Measurements from ENCODE around the gene GRK5. TPM values are rescaled to one million over a fixed set of nuclear protein-coding genes. Genes with fewer than 3 reads are reported as not detected.
"Not testable (repeated sequence)": the region's sequence is repeated elsewhere in the genome, so short reads cannot be mapped to it uniquely, and the experiment has no call there.

GRK5 gene
- total RNA-seq, 1 donor from 2014 or later = 25.3 TPM

GRCh38 chr10:119263951-119264617 lies 56.7 kb downstream of the GRK5 start:
- Mint-ChIP-seq H3K27ac (no peak overlapping the region), H3K4me3 (no peak overlapping the region), H3K36me3 (ENCODE audit: low read depth) (peaks cover 15% of the 10 kb centered on the region), H3K4me1 (ENCODE audit: low read depth) (peaks cover 39% of the 10 kb centered on the region), H3K27me3 (ENCODE audit: insufficient read depth) (no peaks in the 10 kb centered on the region), H3K9me3 (no peaks in the 10 kb centered on the region)
- intact Hi-C loops (cut with micrococcal nuclease) = no loop called here
- DNase-seq (ENCODE audit: low spot score) = no peak

GRCh38 chr10:119265691-119266090 lies 58.3 kb downstream of the GRK5 start:
- intact Hi-C loops (cut with micrococcal nuclease) = no loop called here
- H3K27ac Mint-ChIP-seq = no peak overlapping the region
- no peaks in the 10 kb centered on the region for H3K9me3 Mint-ChIP-seq
- H3K27me3 Mint-ChIP-seq (ENCODE audit: insufficient read depth) = no peaks in the 10 kb centered on the region
- H3K36me3 Mint-ChIP-seq (ENCODE audit: low read depth) = peaks cover 14% of the 10 kb centered on the region
- DNase-seq (ENCODE audit: low spot score) = no peak
- no peak overlapping the region for H3K4me3 Mint-ChIP-seq
- peaks cover 53% of the 10 kb centered on the region for H3K4me1 Mint-ChIP-seq (ENCODE audit: low read depth)

- intact Hi-C loops (cut with micrococcal nuclease) = no loop called here
- no peaks in the 10 kb centered on the region for H3K27me3 Mint-ChIP-seq (ENCODE audit: insufficient read depth)
- peak overlapping the region; percentile 98 for H3K27ac Mint-ChIP-seq
- H3K36me3 Mint-ChIP-seq (ENCODE audit: low read depth) = peaks cover 10% of the 10 kb centered on the region
- H3K9me3 Mint-ChIP-seq = no peaks in the 10 kb centered on the region
- peaks cover 70% of the 10 kb centered on the region for H3K4me1 Mint-ChIP-seq (ENCODE audit: low read depth)
- no peak overlapping the region for H3K4me3 Mint-ChIP-seq
- DNase-seq (ENCODE audit: low spot score) = no peak
These were observed 60.0 kb downstream of the GRK5 start for GRCh38 chr10:119267384-119267783.

GRCh38 chr10:119268428-119268827 lies 61.1 kb downstream of the GRK5 start:
- Mint-ChIP-seq H3K27me3 (ENCODE audit: insufficient read depth) (no peaks in the 10 kb centered on the region), H3K27ac (peak overlapping the region; percentile 98), H3K36me3 (ENCODE audit: low read depth) (peaks cover 10% of the 10 kb centered on the region), H3K9me3 (no peaks in the 10 kb centered on the region), H3K4me3 (peak overlapping the region; percentile 43), H3K4me1 (ENCODE audit: low read depth) (peaks cover 77% of the 10 kb centered on the region)
- intact Hi-C loops (cut with micrococcal nuclease) = loop anchor here (2.0 kb wide), 1 partner anchor 16 kb away; no protein-coding TSS in a partner anchor
- no peak for DNase-seq (ENCODE audit: low spot score)

GRCh38 chr10:119268871-119269506 lies 61.6 kb downstream of the GRK5 start:
- peak overlapping the region; percentile 43 for H3K4me3 Mint-ChIP-seq
- no peaks in the 10 kb centered on the region for H3K9me3 Mint-ChIP-seq
- DNase-seq (ENCODE audit: low spot score) = peak; percentile 85
- peaks cover 10% of the 10 kb centered on the region for H3K36me3 Mint-ChIP-seq (ENCODE audit: low read depth)
- H3K27ac Mint-ChIP-seq = peak overlapping the region; percentile 98
- no peaks in the 10 kb centered on the region for H3K27me3 Mint-ChIP-seq (ENCODE audit: insufficient read depth)
- intact Hi-C loops (cut with micrococcal nuclease) = loop anchor here (1.0 to 2.0 kb wide), 6 partner anchors 15 to 60 kb away; no protein-coding TSS in a partner anchor
- H3K4me1 Mint-ChIP-seq (ENCODE audit: low read depth) = peaks cover 76% of the 10 kb centered on the region

- intact Hi-C loops (cut with micrococcal nuclease) = loop anchor here (1.0 to 2.0 kb wide), 6 partner anchors 15 to 60 kb away; no protein-coding TSS in a partner anchor
- peak overlapping the region; percentile 98 for H3K27ac Mint-ChIP-seq
- no peak for DNase-seq (ENCODE audit: low spot score)
- H3K36me3 Mint-ChIP-seq (ENCODE audit: low read depth) = peaks cover 7% of the 10 kb centered on the region
- H3K9me3 Mint-ChIP-seq = no peaks in the 10 kb centered on the region
- peaks cover 76% of the 10 kb centered on the region for H3K4me1 Mint-ChIP-seq (ENCODE audit: low read depth)
- H3K4me3 Mint-ChIP-seq = peak overlapping the region; percentile 16
- H3K27me3 Mint-ChIP-seq (ENCODE audit: insufficient read depth) = no peaks in the 10 kb centered on the region
These were observed 62.4 kb downstream of the GRK5 start for GRCh38 chr10:119269737-119270136.

GRCh38 chr10:119270762-119271366 lies 63.5 kb downstream of the GRK5 start:
- no peaks in the 10 kb centered on the region for H3K27me3 Mint-ChIP-seq (ENCODE audit: insufficient read depth)
- peak overlapping the region; percentile 17 for H3K4me3 Mint-ChIP-seq
- intact Hi-C loops (cut with micrococcal nuclease) = no loop called here
- H3K27ac Mint-ChIP-seq = peak overlapping the region; percentile 94
- DNase-seq (ENCODE audit: low spot score) = peak; percentile 24
- no peaks in the 10 kb centered on the region for H3K9me3 Mint-ChIP-seq
- peaks cover 3% of the 10 kb centered on the region for H3K36me3 Mint-ChIP-seq (ENCODE audit: low read depth)
- H3K4me1 Mint-ChIP-seq (ENCODE audit: low read depth) = peaks cover 80% of the 10 kb centered on the region

GRCh38 chr10:119272338-119272734 lies 65.0 kb downstream of the GRK5 start:
- H3K4me3 Mint-ChIP-seq; H3K27me3 Mint-ChIP-seq (ENCODE audit: insufficient read depth); DNase-seq (ENCODE audit: low spot score); H3K9me3 Mint-ChIP-seq; intact Hi-C loops (cut with micrococcal nuclease); H3K36me3 Mint-ChIP-seq (ENCODE audit: low read depth): not testable (repeated sequence)
- Mint-ChIP-seq H3K4me1 (ENCODE audit: low read depth) (peaks cover 78% of the 10 kb centered on the region), H3K27ac (peak overlapping the region; percentile 94)

GRCh38 chr10:119272736-119273135 lies 65.4 kb downstream of the GRK5 start:
- H3K27ac Mint-ChIP-seq = no peak overlapping the region
- peaks cover 74% of the 10 kb centered on the region for H3K4me1 Mint-ChIP-seq (ENCODE audit: low read depth)
- H3K27me3 Mint-ChIP-seq (ENCODE audit: insufficient read depth) = no peaks in the 10 kb centered on the region
- intact Hi-C loops (cut with micrococcal nuclease) = no loop called here
- no peak overlapping the region for H3K4me3 Mint-ChIP-seq
- H3K9me3 Mint-ChIP-seq = no peaks in the 10 kb centered on the region
- peaks cover 6% of the 10 kb centered on the region for H3K36me3 Mint-ChIP-seq (ENCODE audit: low read depth)
- no peak for DNase-seq (ENCODE audit: low spot score)

GRCh38 chr10:119273413-119273812 lies 66.0 kb downstream of the GRK5 start:
- no peaks in the 10 kb centered on the region for H3K27me3 Mint-ChIP-seq (ENCODE audit: insufficient read depth)
- peaks cover 67% of the 10 kb centered on the region for H3K4me1 Mint-ChIP-seq (ENCODE audit: low read depth)
- intact Hi-C loops (cut with micrococcal nuclease) = no loop called here
- peaks cover 6% of the 10 kb centered on the region for H3K36me3 Mint-ChIP-seq (ENCODE audit: low read depth)
- H3K27ac Mint-ChIP-seq = no peak overlapping the region
- no peaks in the 10 kb centered on the region for H3K9me3 Mint-ChIP-seq
- no peak for DNase-seq (ENCODE audit: low spot score)
- H3K4me3 Mint-ChIP-seq = no peak overlapping the region

GRCh38 chr10:119274519-119275045 lies 67.2 kb downstream of the GRK5 start:
- Mint-ChIP-seq H3K4me1 (ENCODE audit: low read depth) (peaks cover 59% of the 10 kb centered on the region), H3K9me3 (no peaks in the 10 kb centered on the region), H3K36me3 (ENCODE audit: low read depth) (peaks cover 3% of the 10 kb centered on the region), H3K27ac (no peak overlapping the region), H3K27me3 (ENCODE audit: insufficient read depth) (no peaks in the 10 kb centered on the region), H3K4me3 (no peak overlapping the region)
- intact Hi-C loops (cut with micrococcal nuclease) = loop anchor here (1.0 kb wide), 1 partner anchor 8 kb away; no protein-coding TSS in a partner anchor
- no peak for DNase-seq (ENCODE audit: low spot score)

- DNase-seq (ENCODE audit: low spot score) = no peak
- intact Hi-C loops (cut with micrococcal nuclease) = no loop called here
- Mint-ChIP-seq H3K4me3 (no peak overlapping the region), H3K4me1 (ENCODE audit: low read depth) (peaks cover 58% of the 10 kb centered on the region), H3K27ac (no peak overlapping the region), H3K36me3 (ENCODE audit: low read depth) (peaks cover 3% of the 10 kb centered on the region), H3K9me3 (no peaks in the 10 kb centered on the region), H3K27me3 (ENCODE audit: insufficient read depth) (no peaks in the 10 kb centered on the region)
These were observed 67.7 kb downstream of the GRK5 start for GRCh38 chr10:119275085-119275484.

- H3K4me3 Mint-ChIP-seq; H3K36me3 Mint-ChIP-seq (ENCODE audit: low read depth); H3K27me3 Mint-ChIP-seq (ENCODE audit: insufficient read depth); intact Hi-C loops (cut with micrococcal nuclease); H3K27ac Mint-ChIP-seq; H3K9me3 Mint-ChIP-seq; DNase-seq (ENCODE audit: low spot score): not testable (repeated sequence)
- H3K4me1 Mint-ChIP-seq (ENCODE audit: low read depth) = peaks cover 49% of the 10 kb centered on the region
These were observed 68.8 kb downstream of the GRK5 start for GRCh38 chr10:119276194-119276593.

All from activated T-helper 1 cell treated with anti-CD3 and anti-CD28 coated beads, Interleukin-12 subunit alpha, Interleukin-12 subunit beta, Interleukin-2, Interleukin-4 antibody, amounts not matched to agents 30 ng/mL and 10 ng/mL and 1 ng/mL, durations not matched to agents 14 hours and 24 hours and 36 hours (primary cell).